MM.1S (cell line): ENCODE results near the gene BSDC1.

ENCODE experiments used
- DNase-seq: peaks from one replicate; pipeline ENCODE4 v3.0.0-alpha.2; 2015
- H2AFZ ChIP-seq: fragments of 300-600 bp; sonication (generic); 2 replicates; pipeline ENCODE4 v1.6.0; 2016; ENCODE audit warnings: antibody characterized with exemption, low read length
- H3F3A ChIP-seq: fragments of 300-600 bp; sonication (generic); 2 replicates; pipeline ENCODE4 v1.6.1; 2016; ENCODE audit warnings: mild to moderate bottlenecking, antibody characterized with exemption, low read length, moderate library complexity, mixed read lengths; ENCODE audit not compliant: insufficient read depth
- H3K27ac ChIP-seq: fragments of 300-600 bp; sonication (generic); 2 replicates; pipeline ENCODE4 v1.5.1; 2016; ENCODE audit warnings: mild to moderate bottlenecking, low read length
- H3K27me3 ChIP-seq: fragments of 300-600 bp; sonication (generic); replicated peaks from 2 replicates; pipeline ENCODE4 v1.6.0; 2016; ENCODE audit warnings: low read length; ENCODE audit not compliant: insufficient read depth
- H3K36me3 ChIP-seq: fragments of 300-600 bp; sonication (generic); replicated peaks from 2 replicates; pipeline ENCODE4 v1.6.1; 2016; ENCODE audit warnings: mild to moderate bottlenecking, low read length, mixed read lengths; ENCODE audit not compliant: insufficient read depth
- H3K4me1 ChIP-seq: fragments of 300-600 bp; sonication (generic); 2 replicates; pipeline ENCODE4 v1.6.1; 2016; ENCODE audit warnings: low read length, mixed read lengths
- H3K4me2 ChIP-seq: fragments of 300-600 bp; sonication (generic); 2 replicates; pipeline ENCODE4 v1.6.0; 2016; ENCODE audit warnings: low read depth, low read length
- H3K4me3 ChIP-seq: fragments of 300-600 bp; sonication (generic); 2 replicates; pipeline ENCODE4 v1.5.1; 2016; ENCODE audit warnings: low read length, mixed read lengths
- H3K79me2 ChIP-seq: fragments of 300-600 bp; sonication (generic); 2 replicates; pipeline ENCODE4 v1.6.1; 2016; ENCODE audit warnings: mixed run types, low read length, mixed read lengths
- H3K9ac ChIP-seq: fragments of 300-600 bp; sonication (generic); 2 replicates; pipeline ENCODE4 v1.6.1; 2016; ENCODE audit warnings: low read length, mixed read lengths
- H3K9me2 ChIP-seq: fragments of 300-600 bp; sonication (generic); replicated peaks from 2 replicates; pipeline ENCODE4 v1.6.1; 2016; ENCODE audit warnings: mild to moderate bottlenecking, low read length, mixed read lengths; ENCODE audit not compliant: insufficient read depth
- H3K9me3 ChIP-seq: fragments of 300-600 bp; sonication (generic); replicated peaks from 2 replicates; pipeline ENCODE4 v1.6.1; 2016; ENCODE audit warnings: mild to moderate bottlenecking, low read length, mixed read lengths; ENCODE audit not compliant: insufficient read depth
- H4K20me1 ChIP-seq: fragments of 300-600 bp; sonication (generic); 2 replicates; pipeline ENCODE4 v1.6.1; 2016; ENCODE audit warnings: mild to moderate bottlenecking, low read length, moderate library complexity, mixed read lengths; ENCODE audit not compliant: insufficient read depth
- CTCF ChIP-seq: fragments of 300-600 bp; sonication (generic); IDR thresholded peaks from 2 replicates; pipeline ENCODE4 v1.5.1; 2016; ENCODE audit warnings: antibody characterized with exemption, low read length, mixed read lengths
- EZH2 ChIP-seq: fragments of 300-600 bp; sonication (generic); optimal IDR thresholded peaks from 2 replicates; pipeline ENCODE3; 2017; ENCODE audit warnings: low read depth, mild to moderate bottlenecking, antibody characterized with exemption, low read length, mixed read lengths
- EZH2phosphoT487 ChIP-seq: fragments of 300-600 bp; sonication (generic); IDR thresholded peaks from 2 replicates; pipeline ENCODE4 v1.6.1; 2018; ENCODE audit warnings: antibody characterized with exemption, low read length

BSDC1 gene

GRCh38 chr1:32406629-32407111 is 12.4 kb upstream of the BSDC1 start:
- H3K79me2 ChIP-seq = no peaks in the 10 kb centered on the region
- no peaks in the 10 kb centered on the region for H4K20me1 ChIP-seq
- no peaks in the 10 kb centered on the region for H3K27me3 ChIP-seq
- no peaks in the 10 kb centered on the region for H3K4me1 ChIP-seq
- no peaks in the 10 kb centered on the region for H3K9me2 ChIP-seq
- no peaks in the 10 kb centered on the region for H3K9me3 ChIP-seq
- H3F3A ChIP-seq = no peaks in the 10 kb centered on the region
- H3K36me3 ChIP-seq = no peaks in the 10 kb centered on the region
- TF ChIP-seq EZH2 (no peak), EZH2phosphoT487 (no peak), CTCF (no peak)
- H3K4me2 ChIP-seq = no peak overlapping the region
- no peak for DNase-seq
- no peak overlapping the region for H3K9ac ChIP-seq
- no peak overlapping the region for H3K4me3 ChIP-seq
- no peak overlapping the region for H3K27ac ChIP-seq
- H2AFZ ChIP-seq = no peak overlapping the region

GRCh38 chr1:32405672-32406467 is 11.6 kb upstream of the BSDC1 start:
- no peaks in the 10 kb centered on the region for H3K27me3 ChIP-seq
- H4K20me1 ChIP-seq = no peaks in the 10 kb centered on the region
- no peak overlapping the region for H3K4me2 ChIP-seq
- no peak overlapping the region for H3K9ac ChIP-seq
- no peaks in the 10 kb centered on the region for H3K4me1 ChIP-seq
- no peak overlapping the region for H3K27ac ChIP-seq
- H3K36me3 ChIP-seq = no peaks in the 10 kb centered on the region
- H3K4me3 ChIP-seq = no peak overlapping the region
- DNase-seq = no peak
- H3K79me2 ChIP-seq = no peaks in the 10 kb centered on the region
- H3F3A ChIP-seq = no peaks in the 10 kb centered on the region
- no peaks in the 10 kb centered on the region for H3K9me2 ChIP-seq
- TF ChIP-seq EZH2 = no peak
- TF ChIP-seq EZH2phosphoT487 = no peak
- no peak for TF ChIP-seq CTCF
- no peak overlapping the region for H2AFZ ChIP-seq
- H3K9me3 ChIP-seq = no peaks in the 10 kb centered on the region

GRCh38 chr1:32404946-32405345 is 10.7 kb upstream of the BSDC1 start:
- H3K27me3 ChIP-seq = no peaks in the 10 kb centered on the region

More at GRCh38 chr1:32404946-32405345, 10.7 kb upstream of the BSDC1 start:
- H3K79me2 ChIP-seq = no peaks in the 10 kb centered on the region
- H3K9me2 ChIP-seq = no peaks in the 10 kb centered on the region
- no peak overlapping the region for H3K4me3 ChIP-seq
- no peaks in the 10 kb centered on the region for H3F3A ChIP-seq
- H4K20me1 ChIP-seq = no peaks in the 10 kb centered on the region
- H3K9me3 ChIP-seq = no peaks in the 10 kb centered on the region
- H3K4me1 ChIP-seq = no peaks in the 10 kb centered on the region
- H3K27ac ChIP-seq = no peak overlapping the region
- H3K4me2 ChIP-seq = no peak overlapping the region
- H3K9ac ChIP-seq = no peak overlapping the region
- no peak for DNase-seq
- TF ChIP-seq CTCF = no peak
- no peak for TF ChIP-seq EZH2phosphoT487
- TF ChIP-seq EZH2 = no peak
- no peak overlapping the region for H2AFZ ChIP-seq
- H3K36me3 ChIP-seq = no peaks in the 10 kb centered on the region
